SU-DHL-6 (cell line): ENCODE results near the gene GNB3.

Experiments used
- H2AFZ ChIP-seq: fragments of 200-600 bp; sonication (generic); 2 replicates; pipeline ENCODE4 v1.6.1; 2014; ENCODE audit warnings: low read depth, mild to moderate bottlenecking, moderate library complexity, mixed read lengths, antibody characterized with exemption, low read length; ENCODE audit not compliant: severe bottlenecking
- H3F3A ChIP-seq: fragments of 200-600 bp; shearing (Covaris generic); 2 replicates; pipeline ENCODE4 v1.6.0; 2016; ENCODE audit warnings: antibody characterized with exemption, mild to moderate bottlenecking; ENCODE audit not compliant: insufficient read depth
- H3K27ac ChIP-seq: fragments of 200-600 bp; sonication (generic); 2 replicates; pipeline ENCODE4 v1.5.1; 2016; ENCODE audit warnings: low read depth, mild to moderate bottlenecking, low read length, moderate library complexity, mixed read lengths
- H3K27me3 ChIP-seq: fragments of 200-600 bp; sonication (generic), shearing (Covaris generic); 2 replicates; pipeline ENCODE4 v1.6.0; 2014; ENCODE audit warnings: mild to moderate bottlenecking, low read length
- H3K36me3 ChIP-seq: fragments of 200-600 bp; sonication (generic); 2 replicates; pipeline ENCODE4 v1.6.1; 2014; ENCODE audit warnings: mild to moderate bottlenecking, low read length, mixed read lengths
- H3K4me2 ChIP-seq: fragments of 300-600, 200-600 bp; shearing (Covaris generic), sonication (generic); 2 replicates; pipeline ENCODE4 v1.6.0; 2014; ENCODE audit warnings: low read length, low read depth, mild to moderate bottlenecking; ENCODE audit not compliant: poor library complexity, severe bottlenecking
- H3K4me3 ChIP-seq: fragments of 200-600 bp; sonication (generic); 2 replicates; pipeline ENCODE4 v1.5.1; 2014; ENCODE audit warnings: antibody characterized with exemption, low read length, mild to moderate bottlenecking, mixed read lengths; ENCODE audit not compliant: insufficient read depth, poor library complexity, severe bottlenecking
- H3K79me2 ChIP-seq: fragments of 200-600 bp; sonication (generic); 2 replicates; pipeline ENCODE4 v1.6.1; 2014; ENCODE audit warnings: mild to moderate bottlenecking, low read length, moderate library complexity; ENCODE audit not compliant: insufficient read depth
- H3K9ac ChIP-seq: fragments of 200-600 bp; sonication (generic); 2 replicates; pipeline ENCODE4 v1.7.0; 2014; ENCODE audit warnings: mild to moderate bottlenecking, low read length
- H3K9me2 ChIP-seq: fragments of 200-600 bp; sonication (generic); replicated peaks from 2 replicates; pipeline ENCODE4 v1.6.1; 2014; ENCODE audit warnings: low read length; ENCODE audit not compliant: insufficient read depth
- H3K9me3 ChIP-seq: fragments of 200-600 bp; sonication (generic); 2 replicates; pipeline ENCODE4 v1.6.1; 2014; ENCODE audit warnings: low read length, mixed read lengths; ENCODE audit not compliant: insufficient read depth
- H4K20me1 ChIP-seq: fragments of 200-600 bp; sonication (generic); 2 replicates; pipeline ENCODE4 v1.6.1; 2014; ENCODE audit warnings: low read depth, mild to moderate bottlenecking, antibody characterized with exemption, low read length, moderate library complexity, mixed read lengths
- EZH2phosphoT487 ChIP-seq: fragments of 200-600 bp; sonication (generic), shearing (Covaris generic); conservative IDR thresholded peaks from 2 replicates; pipeline ENCODE4 v1.6.1; 2018; ENCODE audit warnings: mild to moderate bottlenecking, antibody characterized with exemption, low read length, moderate library complexity, mixed read lengths
- TF ChIP-seq, protein P1 (sequence below): fragments of 200-600 bp; sonication (generic); IDR thresholded peaks from one replicate; pipeline ENCODE4 v1.5.1; 2017; ENCODE audit warnings: antibody characterized with exemption, mild to moderate bottlenecking, low read length, moderate library complexity; ENCODE audit not compliant: insufficient read depth, poor library complexity, severe bottlenecking

The GNB3 gene

DNA sequence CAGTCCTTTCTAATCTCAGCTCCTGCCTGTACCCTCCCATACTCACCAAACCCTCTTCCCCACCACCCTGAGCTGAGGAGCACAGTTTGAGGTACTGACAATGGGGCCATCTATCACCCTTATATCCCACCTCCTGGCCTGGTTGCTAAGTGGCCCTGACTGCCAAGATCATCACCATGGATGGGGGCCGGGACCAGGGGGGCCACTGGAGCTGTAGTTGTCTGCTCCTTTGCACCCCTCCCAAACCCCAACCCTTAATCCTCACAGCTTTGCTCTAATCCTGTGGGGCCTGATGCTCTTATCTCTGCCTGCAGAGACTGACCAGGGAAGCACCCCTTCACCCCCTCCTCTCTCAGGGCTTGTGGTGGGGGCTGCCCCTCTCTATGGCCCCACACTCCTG lies 395 bp upstream of the GNB3 start:
- Histone ChIP-seq H3K27ac (peak overlapping the region; percentile 40), H3K36me3 (no peaks in the 10 kb centered on the region), H3K79me2 (no peaks in the 10 kb centered on the region), H3K9ac (peak overlapping the region; percentile 44; the same call in 1 of the 2 replicates), H4K20me1 (no peaks in the 10 kb centered on the region), H2AFZ (no peak overlapping the region), H3K4me3 (no peak overlapping the region), H3K4me2 (peak overlapping the region; percentile 43), H3K9me3 (no peaks in the 10 kb centered on the region), H3F3A (peaks cover 4% of the 10 kb centered on the region; the same call in 1 of the 2 replicates), H3K9me2 (no peaks in the 10 kb centered on the region), H3K27me3 (no peaks in the 10 kb centered on the region)
- TF ChIP-seq EZH2phosphoT487: no peak
- TF ChIP-seq, protein P1, sequence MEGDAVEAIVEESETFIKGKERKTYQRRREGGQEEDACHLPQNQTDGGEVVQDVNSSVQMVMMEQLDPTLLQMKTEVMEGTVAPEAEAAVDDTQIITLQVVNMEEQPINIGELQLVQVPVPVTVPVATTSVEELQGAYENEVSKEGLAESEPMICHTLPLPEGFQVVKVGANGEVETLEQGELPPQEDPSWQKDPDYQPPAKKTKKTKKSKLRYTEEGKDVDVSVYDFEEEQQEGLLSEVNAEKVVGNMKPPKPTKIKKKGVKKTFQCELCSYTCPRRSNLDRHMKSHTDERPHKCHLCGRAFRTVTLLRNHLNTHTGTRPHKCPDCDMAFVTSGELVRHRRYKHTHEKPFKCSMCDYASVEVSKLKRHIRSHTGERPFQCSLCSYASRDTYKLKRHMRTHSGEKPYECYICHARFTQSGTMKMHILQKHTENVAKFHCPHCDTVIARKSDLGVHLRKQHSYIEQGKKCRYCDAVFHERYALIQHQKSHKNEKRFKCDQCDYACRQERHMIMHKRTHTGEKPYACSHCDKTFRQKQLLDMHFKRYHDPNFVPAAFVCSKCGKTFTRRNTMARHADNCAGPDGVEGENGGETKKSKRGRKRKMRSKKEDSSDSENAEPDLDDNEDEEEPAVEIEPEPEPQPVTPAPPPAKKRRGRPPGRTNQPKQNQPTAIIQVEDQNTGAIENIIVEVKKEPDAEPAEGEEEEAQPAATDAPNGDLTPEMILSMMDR: no peak

DNA sequence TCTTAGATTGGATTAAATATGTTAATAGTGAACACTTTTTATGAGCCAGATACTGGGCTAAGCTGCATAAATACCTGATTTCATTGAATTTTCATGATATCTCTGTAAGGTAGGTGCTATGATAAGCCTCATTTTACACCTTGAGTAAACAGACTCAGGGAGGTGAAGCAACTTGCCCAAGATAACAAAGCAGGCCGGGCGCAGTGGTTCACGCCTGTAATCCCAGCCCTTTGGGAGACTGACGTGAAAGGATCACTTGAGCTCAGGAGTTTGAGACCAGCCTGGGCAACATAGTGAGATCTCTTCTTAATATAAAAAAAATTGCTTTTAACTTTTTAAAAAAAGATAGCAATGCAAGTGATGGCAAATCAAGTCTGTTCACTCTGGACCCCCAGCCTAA lies 1.4 kb downstream of the GNB3 start:
- no peaks in the 10 kb centered on the region for H3K9me2 ChIP-seq
- H3F3A ChIP-seq: peaks cover 4% of the 10 kb centered on the region; the same call in 1 of the 2 replicates
- no peak overlapping the region for H3K4me3 ChIP-seq
- no peak overlapping the region for H3K4me2 ChIP-seq
- H3K9me3 ChIP-seq: no peaks in the 10 kb centered on the region
- no peak overlapping the region for H3K9ac ChIP-seq
- no peak overlapping the region for H2AFZ ChIP-seq
- TF ChIP-seq, protein P1: no peak
- no peak for TF ChIP-seq EZH2phosphoT487
- no peaks in the 10 kb centered on the region for H3K79me2 ChIP-seq
- H3K27me3 ChIP-seq: no peaks in the 10 kb centered on the region
- H3K27ac ChIP-seq: no peak overlapping the region
- no peaks in the 10 kb centered on the region for H3K36me3 ChIP-seq
- H4K20me1 ChIP-seq: no peaks in the 10 kb centered on the region

DNA sequence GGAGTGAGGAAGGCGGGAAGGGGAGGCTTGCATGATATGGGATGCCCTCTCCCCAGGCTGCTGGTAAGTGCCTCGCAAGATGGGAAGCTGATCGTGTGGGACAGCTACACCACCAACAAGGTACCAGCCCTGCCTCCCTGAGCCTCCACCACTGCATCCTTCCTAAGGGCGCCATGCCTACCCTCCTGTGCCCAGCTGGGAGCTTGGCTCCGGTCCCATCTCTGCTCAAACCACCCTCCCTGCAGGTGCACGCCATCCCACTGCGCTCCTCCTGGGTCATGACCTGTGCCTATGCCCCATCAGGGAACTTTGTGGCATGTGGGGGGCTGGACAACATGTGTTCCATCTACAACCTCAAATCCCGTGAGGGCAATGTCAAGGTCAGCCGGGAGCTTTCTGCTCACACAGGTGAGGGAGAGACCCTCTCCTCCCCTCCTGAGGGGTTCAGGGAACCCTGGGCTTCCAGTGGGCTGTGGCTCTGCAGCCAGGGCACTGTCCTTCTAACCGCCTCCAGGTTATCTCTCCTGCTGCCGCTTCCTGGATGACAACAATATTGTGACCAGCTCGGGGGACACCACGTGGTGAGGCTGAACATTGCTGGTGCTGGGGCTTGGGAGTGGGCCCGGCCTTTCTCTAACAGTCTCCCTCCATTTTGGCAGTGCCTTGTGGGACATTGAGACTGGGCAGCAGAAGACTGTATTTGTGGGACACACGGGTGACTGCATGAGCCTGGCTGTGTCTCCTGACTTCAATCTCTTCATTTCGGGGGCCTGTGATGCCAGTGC lies 2.6 kb downstream of the GNB3 start:
- Histone ChIP-seq H3K9ac (no peak overlapping the region), H3F3A (peaks cover 4% of the 10 kb centered on the region; the same call in 1 of the 2 replicates), H3K4me3 (no peak overlapping the region), H3K4me2 (no peak overlapping the region), H3K79me2 (no peaks in the 10 kb centered on the region), H4K20me1 (no peaks in the 10 kb centered on the region), H3K27ac (no peak overlapping the region), H2AFZ (no peak overlapping the region), H3K9me3 (no peaks in the 10 kb centered on the region), H3K36me3 (no peaks in the 10 kb centered on the region), H3K27me3 (no peaks in the 10 kb centered on the region), H3K9me2 (no peaks in the 10 kb centered on the region)
- no peak for TF ChIP-seq EZH2phosphoT487
- TF ChIP-seq, protein P1: no peak
